ENCODE measurements around the gene HOXB4.

The HOXB4 gene

DNA sequence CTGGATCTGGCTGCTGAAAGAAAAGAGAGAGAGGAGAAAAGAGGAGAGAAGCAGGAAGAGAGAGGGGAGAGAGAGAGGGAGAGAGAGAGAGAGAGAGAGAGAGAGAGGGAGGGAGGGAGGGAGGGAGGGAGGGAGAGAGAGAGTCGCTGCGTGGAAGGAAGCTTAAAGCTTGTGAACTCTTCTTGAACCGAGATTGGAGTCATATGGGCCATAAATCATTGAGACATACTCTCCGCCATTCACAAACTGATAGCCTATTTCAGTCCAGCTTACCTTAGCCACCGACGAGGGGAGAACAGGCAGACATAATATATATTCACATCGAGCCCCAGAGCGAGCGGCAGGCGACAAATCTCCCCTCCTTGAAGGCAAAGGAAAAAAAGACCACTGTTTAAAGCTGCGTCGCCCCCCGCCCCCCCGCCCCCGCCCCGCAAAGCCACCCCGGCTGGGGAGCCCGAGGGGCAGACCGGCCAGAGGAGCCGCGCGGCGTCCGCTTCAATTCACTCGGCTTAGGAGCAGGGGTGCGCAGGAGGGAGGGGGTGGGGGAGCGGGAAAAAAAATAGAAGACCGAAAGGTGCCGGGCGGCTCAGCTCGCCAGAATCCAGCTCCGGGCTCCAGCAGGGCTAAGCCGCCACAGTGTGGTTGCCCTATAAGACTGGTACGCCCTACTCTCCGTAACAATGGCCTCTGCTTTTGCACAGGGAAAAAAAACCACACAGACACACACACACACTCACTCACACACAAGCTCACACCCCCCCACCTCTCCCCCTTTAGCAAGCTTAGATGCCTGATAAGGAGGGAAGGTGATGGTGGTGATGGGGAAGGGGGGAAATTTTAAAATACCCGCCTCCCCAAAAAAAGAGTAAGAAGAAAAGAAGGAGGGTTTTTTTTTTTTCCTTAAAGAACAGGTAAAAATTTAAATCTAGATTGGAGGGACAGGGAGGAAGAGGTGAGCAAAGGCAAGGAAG, 22.6 kb downstream of the HOXB4 start:
- DNase-seq, result peak; percentile 95

DNA sequence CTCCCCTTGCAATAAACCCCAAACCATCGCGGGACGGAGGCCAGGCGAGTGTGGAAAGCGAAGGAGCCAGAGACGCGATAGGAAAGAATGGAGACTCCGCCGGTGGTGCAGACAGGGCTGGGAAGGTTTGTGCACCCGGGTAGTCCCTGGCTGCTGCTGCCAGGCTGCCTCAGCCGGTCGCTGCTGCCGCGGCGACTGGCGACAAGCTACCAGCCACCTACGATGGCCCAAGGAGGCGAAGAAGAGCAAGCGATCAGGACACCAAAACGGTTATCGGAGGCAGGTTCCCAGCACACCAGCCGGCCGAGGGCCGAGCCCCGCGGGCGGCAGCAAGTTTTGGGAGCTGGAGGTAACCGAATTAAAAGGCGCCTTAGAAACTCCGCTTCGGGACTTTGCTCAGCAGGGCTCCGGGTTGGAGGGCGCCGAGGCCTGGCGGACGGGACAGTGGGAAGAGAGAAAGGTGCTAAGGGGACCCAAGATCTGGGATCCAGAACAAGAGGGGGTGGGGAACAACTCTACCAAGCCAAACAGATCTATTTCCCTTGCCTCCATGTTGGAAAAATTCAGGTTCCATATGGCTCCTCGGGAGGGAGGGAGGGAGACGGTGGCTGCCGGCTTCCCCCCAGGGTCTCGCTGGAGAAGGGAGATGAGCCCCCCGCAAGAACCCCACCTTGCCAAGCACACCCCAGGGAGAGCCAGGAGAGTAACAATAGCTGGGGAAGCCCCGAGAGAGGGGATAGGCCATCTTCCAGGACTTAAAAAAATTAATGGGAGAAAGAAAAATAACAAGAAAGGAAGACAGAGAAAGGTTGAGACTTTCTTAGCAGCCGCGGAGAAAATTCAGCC, 23.5 kb downstream of the HOXB4 start:
- DNase-seq, result peak; percentile 76

DNA sequence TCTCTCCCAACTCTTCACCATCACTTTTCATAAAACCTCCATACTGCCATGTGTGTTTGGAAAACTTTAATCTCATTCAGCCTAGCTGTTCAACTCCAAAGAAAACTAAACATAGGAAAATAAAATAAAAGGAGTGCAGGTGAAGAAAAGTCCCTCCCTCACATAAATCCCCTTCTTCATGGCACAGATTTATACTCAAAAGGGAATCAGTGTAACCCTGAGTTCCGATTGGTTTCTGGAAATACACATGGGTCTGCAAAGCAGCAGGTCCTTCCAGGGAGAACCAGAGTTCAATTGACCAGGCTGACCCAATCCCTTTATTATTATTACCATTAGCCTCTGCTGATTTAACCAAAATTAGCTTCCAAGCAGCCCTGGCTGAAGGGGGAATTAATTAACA, 24.3 kb downstream of the HOXB4 start:
- DNase-seq, result peak; percentile 48

DNA sequence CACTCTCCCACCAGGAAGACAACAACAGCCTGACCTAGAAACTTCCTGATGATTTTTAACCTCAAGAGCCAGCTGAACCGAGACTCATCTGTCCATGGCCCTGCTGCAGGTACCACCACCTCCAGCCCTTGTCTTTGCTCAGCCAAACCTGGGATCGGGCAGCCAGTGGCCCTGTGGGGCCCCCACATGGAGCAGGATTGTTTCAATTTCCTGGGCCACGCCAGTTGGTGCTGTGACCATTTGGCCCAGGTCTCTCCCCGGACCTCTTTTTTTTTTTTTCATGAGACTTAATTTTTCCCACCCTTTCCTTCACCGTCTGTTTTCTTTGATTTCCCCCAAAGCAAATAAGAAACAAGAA, 25.0 kb downstream of the HOXB4 start:
- peak; percentile 59 for DNase-seq

DNA sequence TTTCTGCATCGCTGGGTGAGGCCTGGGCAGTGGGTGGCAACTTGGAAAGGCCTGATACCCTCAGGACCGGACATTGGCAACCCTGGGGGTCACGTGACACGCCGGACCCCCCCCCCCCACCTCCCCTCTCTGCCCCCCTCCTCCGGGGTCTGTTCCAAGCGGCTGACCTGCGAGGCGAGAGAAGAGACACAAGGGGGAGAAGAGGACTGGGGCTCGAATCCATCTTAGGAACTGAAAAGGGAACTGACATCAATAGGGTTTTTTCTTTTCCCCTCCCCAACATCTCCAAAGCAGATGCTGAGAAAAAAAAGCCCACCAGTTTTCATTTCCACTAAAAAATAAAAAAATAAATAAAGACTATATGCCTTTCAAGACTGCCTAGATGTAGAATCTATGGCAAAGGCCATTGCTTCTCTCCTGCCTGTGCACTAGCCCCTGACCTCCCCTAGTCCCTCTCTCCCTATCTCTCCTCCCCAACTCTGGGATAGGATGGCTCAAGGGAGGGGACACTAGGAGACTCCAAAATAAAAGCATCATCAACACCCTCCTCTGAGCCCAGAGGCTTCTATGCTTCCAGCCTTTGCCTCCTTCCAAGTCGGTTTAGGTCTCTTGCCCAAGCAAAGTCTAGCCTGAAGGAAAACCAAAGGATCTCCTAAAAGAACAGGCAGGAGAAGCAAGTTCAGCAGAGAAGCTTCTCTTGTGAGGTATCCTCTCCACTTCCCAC, 25.5 kb downstream of the HOXB4 start:
- DNase-seq, result no peak

DNA sequence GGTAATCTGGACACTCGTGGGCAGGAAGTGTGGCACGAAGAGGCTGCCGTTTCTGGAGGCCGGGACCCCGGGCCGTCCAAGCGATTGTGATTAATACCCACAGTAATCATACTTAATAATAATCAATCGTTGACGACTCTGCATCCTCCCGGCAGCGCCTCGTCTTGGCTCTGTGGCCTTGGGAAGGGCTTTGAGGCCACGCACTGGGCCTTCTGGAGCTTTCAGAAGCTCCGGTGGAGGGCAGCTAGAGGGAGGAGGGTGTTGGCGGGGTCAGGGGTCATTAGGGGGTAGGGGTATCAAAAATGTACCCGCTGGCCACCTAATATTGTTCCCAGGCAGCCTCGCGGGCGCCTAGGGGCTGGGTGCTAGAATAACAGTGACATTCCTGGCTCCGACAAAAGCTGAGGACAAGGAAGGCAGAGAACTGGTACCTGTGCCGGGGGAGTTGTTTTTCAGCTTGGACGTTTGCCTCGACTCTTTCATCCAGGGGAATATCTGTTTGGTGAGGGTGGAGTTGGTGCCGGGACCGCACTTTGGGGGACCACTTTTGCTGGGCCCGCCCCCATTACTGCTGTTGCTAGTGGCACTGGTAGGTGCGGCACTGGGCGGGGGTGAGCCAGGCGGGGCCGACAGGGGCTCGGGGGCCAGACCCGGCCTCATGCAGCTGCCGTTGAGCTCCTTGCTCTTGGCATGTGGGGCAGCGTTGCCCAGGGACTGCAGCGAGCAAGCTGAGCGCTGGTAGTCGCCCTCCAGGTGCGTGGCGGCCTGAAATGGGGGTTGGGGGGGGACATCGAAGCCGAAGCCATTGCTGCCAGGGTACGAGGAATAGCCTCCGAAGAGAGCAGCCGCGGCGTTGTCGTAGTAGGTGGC, 26.3 kb downstream of the HOXB4 start:
- DNase-seq, result no peak

DNA sequence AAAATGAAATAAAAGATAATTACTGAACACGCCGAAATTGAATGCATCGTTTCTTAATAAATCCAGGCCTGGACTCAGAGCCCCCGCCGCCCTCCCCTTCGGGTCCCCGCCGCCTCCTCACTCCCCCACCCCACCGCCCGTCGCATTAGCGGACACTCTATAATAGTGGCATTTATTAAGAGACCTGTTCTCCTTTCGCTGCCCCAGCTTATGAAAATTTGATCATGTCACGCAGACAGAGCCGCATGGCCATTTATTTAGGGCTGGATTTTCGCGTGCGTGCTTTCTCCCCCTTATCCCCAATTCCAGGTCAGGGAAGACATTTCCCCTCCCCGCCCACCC, 27.0 kb downstream of the HOXB4 start:
- no peak for DNase-seq

DNA sequence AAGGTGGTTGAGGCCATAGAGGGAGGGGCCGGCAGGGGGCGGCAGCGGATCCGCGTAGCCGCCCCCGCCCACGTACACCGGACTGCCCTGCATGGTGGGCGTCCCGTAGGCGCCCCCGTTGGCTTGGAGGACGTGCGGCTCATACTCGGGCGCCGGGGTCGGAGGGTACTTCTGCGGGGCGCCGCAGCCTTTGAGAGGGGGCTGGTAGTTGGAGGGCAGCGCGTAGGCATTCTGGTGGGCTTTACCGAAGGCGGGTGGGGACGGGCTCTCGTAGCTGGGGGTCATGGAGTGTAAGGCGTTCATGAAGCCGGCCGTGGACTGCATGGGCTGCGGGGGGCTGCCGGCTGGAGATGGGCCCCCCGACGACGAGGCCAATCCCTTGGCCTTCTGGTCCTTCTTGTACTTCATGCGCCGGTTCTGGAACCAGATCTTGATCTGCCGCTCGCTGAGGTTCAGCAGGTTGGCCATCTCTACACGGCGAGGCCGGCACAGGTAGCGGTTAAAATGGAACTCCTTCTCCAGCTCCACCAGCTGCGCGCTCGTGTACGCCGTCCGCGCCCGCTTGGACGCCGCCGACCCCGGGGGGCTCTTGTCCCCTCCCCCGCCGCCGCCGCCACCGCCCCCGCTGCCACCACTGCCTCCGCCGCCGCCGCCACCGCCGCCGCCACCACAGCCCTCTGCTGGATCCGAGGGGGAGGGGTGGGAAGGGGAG, 27.5 kb downstream of the HOXB4 start:
- no peak for DNase-seq

DNA sequence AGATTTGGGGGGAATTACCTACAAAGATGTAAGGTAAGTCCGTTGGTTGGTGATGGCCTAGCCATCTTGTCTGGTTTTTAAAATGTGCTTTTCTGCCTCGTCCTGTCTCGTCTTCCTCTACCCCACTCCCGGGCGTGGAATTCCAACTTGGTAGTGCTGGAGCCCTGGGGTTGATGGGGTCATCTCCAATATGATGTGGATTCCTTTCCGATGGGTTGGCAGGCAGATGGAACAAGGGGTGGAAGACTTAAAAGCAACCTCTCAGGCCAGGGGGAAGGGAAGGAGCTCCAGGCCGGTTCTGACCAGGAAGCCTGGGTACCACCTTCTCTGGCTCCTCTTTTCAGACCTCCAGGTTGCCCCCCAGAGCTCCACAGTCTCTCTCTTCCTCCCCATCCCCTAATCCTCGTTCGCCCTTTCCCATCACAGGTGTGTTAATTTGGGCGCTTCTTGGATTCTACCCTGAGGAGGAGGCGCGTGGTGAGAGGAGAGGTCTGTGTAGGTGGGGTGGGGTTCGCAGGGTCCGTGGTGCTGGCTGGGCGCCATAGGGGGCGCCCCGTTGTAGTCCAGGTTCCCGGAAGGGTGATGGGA, 28.1 kb downstream of the HOXB4 start:
- DNase-seq, result no peak

DNA sequence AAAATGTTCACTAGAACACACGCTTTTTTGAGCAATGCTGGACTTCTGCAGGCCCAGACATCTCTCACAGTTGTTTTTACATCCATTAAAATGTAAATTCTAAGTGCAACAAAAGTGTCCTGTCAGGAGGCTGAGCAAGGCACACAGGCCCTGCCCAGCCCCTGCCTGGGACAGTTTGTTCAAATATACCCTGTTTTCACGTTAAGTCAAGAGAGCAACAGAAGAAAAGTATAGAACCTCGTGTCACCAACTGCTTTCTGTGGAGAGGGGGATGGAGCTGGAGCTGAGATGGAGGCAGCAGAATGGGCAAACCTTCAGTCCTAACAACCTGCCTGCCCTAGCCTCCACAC, 28.9 kb downstream of the HOXB4 start:
- DNase-seq, result peak; percentile 42

DNA sequence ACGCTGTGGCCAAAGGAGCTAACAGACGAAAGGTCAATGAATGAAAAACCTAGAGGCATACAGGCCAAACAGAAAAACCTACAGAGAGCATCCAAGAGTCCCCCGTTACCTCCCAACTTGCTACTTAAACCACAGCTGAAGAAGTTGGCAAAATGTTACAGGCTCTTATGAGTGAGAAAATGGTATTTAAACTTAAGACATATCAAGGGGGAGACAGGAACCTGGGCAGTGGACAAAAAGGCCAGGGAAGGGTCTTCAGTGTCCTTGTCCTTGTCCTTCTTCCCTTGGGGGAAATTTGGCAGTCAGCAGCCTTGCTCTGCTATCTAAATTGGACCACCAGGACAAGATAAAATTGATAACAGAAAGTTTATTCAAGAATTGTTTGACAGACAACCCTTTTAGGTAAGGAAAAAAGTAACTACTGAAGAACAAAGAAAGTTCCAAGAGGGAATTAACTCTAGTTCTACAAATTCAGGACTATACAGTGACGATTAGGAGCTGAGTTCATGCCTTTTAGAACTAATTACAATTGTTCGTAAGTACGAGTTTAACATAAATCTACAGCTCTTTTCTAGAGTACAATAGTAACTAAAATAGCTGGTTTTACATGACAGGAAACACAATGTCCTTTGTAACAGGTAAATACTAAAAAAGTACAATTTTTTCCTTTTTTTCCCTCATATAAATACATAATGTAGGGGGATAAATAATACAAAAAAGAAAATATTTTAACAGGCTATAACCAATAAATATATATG, 29.4 kb downstream of the HOXB4 start:
- peak; percentile 57 for DNase-seq

DNA sequence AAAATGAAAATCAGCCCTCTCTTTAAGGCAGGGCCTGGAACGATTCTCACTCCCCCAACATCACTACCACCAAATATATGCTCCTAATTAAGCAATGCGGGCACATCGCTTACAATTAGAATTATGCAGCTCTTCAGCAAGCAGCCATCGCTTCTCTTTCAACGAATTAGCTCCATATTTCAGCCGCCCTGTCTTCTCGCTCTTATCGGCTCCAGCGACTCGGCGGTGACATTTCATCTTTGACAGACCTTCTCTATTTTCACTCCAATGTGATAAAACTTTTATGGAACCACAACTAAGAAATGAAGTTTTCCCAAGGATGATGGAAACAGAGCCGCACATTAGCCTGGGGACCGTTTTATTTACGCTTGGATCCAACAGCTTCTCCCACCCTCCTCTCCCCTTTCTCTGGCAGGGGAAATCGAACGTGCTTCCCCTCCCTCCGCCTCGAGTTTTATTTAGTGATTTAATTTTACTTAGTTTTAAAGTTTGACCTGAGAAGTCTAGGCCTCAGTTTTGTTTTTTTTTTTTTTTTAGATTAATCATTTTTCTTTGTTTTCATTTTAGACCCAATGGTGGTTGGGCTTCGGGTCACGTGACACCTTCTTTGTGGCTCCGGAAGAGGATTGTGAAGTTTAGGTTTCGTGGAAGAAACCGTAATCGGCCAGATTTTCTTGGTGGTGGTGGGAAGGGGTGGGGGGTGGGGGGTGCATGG, 30.2 kb downstream of the HOXB4 start:
- DNase-seq, result peak; percentile 87

DNA sequence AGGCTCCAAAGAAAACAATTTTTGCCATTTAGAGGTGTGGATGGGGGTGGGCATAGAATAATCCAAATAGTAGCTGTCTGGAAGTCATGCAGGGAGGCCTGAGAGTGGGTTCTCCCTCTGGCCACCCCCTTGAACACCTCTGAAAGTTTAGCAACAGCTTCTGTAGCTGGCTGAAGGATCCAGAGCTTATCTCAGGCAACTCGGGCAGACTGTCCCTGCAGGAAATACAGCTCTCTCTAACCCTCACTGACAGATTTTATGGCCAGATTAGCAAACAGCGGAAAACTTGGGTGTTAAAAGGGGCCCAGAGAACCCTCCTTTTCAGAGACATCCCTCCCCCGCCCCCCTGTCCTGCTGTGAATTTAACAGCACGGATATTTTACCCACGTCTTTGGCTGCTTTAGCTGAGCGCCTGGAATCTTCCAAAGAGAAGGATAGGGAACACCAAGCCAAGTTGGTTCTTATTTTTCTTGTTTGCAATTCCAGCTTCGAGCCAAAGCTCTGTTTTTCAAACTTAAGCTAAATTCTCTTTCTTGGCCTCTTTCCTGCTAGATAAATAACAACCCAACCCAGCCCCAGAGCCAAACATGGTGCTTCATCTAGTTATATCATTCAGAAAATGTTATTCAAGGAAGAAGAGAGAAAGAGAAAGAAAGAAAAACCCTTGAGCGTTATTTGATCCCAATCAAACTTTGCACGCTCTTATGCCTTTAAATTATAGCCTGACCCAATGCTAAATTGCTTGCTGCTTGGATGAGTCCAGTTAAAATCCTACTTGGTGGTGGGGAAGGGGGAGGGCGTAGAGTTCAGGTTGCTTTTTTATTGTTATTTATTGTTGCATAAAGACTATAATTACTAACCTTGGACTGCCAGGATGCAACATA, 31.0 kb downstream of the HOXB4 start:
- DNase-seq, result peak; percentile 98

DNA sequence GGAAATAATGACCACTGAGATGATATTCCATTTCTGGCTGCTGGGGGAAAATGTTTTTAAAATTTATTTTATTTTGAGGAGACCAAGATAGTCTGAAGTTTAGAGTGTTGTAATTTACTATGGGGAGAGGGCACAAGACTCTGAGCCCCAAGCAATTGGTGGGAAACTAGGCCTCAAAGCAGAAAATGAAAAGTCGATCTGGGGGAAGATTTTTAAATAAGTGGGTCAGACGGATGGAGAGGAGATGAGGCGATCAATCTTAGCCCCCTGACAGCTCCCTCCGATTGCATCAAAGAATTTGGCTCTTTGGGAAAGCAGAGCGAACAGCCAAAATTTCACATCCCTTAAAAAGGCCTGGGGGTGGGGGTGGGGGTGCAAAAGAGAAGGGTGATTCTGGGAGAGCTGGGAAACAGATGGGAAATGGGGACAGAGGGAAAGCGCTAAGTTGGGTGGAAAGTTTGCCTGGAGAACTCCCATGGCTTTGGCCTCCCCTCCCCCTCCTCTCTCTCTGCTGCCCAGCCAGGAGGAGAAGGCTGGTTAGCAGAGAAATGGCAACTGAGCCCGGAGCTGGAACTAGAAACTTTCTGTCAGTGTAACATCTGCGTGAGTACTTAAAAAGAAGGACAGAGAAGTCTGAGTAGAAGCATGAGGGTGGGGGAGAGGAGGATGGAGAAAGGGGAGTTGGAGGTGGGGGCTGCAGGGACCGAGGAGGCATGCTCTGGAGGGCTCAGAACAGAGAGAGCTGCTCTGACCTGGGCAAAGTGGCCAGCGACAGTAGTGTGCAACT, 31.8 kb downstream of the HOXB4 start:
- DNase-seq, result peak; percentile 72

DNA sequence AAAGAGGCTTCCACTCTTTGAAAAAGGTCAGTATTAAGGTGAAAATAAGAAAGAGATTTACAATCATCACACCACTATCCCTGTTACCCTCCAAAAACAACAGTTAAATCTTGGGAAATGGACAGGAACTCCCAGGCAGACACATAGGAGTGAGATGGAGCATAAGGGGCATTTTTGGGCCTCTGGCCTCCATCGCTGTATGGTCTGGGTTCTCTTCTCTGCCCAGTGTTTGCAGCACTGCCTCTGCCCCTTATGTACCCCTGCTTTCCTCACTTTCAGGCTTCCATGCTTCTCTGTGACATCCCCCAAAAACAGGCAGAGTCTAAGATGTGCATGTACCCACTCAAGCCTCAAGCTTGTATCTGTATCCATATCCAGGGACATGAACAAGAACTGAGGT, 32.6 kb downstream of the HOXB4 start:
- DNase-seq, result peak; percentile 50

DNA sequence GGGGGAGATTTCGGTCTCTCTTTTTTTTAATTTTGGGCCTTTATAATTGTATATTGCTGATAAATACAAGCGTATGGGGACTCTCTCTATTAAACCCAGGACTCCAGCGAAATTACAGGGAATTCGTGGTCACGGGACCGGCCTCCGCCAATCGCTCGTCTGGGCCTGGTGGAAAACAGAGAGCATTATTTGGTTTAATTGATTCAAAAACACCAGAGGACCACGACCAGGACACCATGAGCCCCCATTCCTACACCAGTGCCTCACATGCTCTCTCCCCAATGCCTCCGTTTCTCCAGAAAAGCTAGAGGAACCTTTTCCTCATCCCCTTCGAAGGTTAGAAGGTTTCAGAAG, 33.2 kb downstream of the HOXB4 start, which contains the start of gene HOXB2:
Gene HOXB2, minus strand, starts transcription at position 88 of the 354 bp plus-strand sequence. CDS start 198 bp downstream, outside the sequence.
- DNase-seq, result peak; percentile 78

DNA sequence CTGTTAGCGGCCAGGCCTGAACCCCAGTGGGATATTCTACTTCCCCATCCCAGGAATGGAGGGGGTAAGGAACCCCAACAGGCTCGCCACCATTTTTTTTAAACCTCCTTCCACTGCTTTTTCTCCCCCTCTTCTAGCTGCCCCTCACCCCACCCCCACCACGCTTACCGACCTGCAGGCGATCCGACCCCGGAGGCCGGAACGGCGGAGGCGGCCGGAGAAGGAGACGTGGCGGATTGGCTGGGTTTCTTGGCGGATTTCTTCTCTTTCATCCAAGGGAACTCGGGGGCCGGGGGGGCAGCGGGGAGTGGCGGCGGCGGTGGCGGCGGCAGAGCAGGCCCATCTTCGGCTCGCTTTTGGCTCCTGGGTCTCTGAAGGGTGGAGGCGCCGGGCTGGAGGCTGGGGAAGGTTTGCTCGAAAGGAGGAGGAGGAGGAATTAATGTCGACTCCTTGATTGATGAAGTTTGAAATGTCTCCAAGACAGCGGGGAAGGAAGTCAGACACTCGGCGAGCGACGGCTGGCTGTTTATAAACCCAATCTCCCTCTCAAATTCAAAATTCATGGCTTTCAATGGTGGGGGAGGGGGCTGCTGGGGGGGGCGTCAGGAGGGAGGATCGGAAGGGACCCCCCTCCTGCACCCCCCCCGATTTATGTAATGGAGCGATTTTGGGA, 33.7 kb downstream of the HOXB4 start:
- DNase-seq, result peak; percentile 80

Data from NCI-H69 (cell line).